Urinary bladder (tissue), 4 donors: Measurements from ENCODE around the gene DBP. TPM values are rescaled to one million over a fixed set of nuclear protein-coding genes. Genes with fewer than 3 reads are reported as not detected.

Experiments
- DNase-seq: peaks from one replicate; pipeline ENCODE4 v3.0.0-alpha.2; 2015; ENCODE audit errors: extremely low spot score
- H3K27ac ChIP-seq: one replicate; pipeline ENCODE4 v1.5.1; 2013; ENCODE audit warnings: low read depth, mild to moderate bottlenecking, moderate library complexity
- H3K36me3 ChIP-seq: one replicate; pipeline ENCODE4 v1.6.1; 2013; ENCODE audit warnings: mild to moderate bottlenecking, moderate library complexity; ENCODE audit not compliant: insufficient read depth
- H3K4me1 ChIP-seq: one replicate; pipeline ENCODE4 v1.6.1; 2013; ENCODE audit warnings: mild to moderate bottlenecking, moderate library complexity; ENCODE audit not compliant: insufficient read depth
- H3K4me3 ChIP-seq: one replicate; pipeline ENCODE4 v1.5.1; 2013; ENCODE audit warnings: low read depth, low read length
- WGBS: extraction: QIAGEN DNeasy Blood & Tissue Kit; methylation state at CpG from one replicate; pipeline ENCODE4 v1.1.7; 2013; 5-methylcytosine and 5-hydroxymethylcytosine counted together
- polyA plus RNA-seq: library from polyadenylated mRNA; stranded (reverse); fragments of 200-250 nt; gene quantifications from one replicate; pipeline ENCODE4 v1.2.3, GENCODE V29; 2013
- total RNA-seq: library from RNA; depleted of rRNA; stranded (reverse); fragments of >200 nt; gene quantifications from one replicate; pipeline ENCODE4 v1.2.3, GENCODE V29; 2014
- donor health status: healthy with polysubstance abuse.
- donor health status: healthy.

The DBP gene
- total and polyA plus RNA-seq, 2 donors, result 4.6 to 12.3 TPM

DNA sequence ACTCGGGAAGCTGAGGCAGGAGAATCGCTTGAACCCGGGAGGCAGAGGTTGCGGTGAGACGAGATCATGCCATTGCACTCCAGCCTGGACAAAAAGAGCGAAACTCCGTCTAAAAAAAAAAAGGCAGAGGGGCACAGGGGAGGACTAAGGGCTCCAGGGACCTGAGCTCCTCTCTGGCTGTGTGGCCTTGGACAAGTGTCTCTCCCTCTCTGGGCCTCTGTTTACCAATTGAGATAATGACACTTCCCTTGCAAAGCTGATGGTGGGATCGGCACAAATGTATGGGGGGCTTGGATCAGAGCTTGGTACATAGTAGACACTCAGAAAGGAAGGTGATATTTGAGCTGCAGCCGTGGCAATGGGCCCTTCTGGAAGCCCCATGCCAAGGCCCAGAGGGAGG lies 42.0 kb downstream of the DBP start:
- H3K27ac ChIP-seq, result no peak overlapping the region
- no peaks in the 10 kb centered on the region for H3K4me1 ChIP-seq
- no peaks in the 10 kb centered on the region for H3K36me3 ChIP-seq
- WGBS, result 82% methylated on average over 9 of the region's 9 CpGs
- H3K4me3 ChIP-seq, result no peak overlapping the region
- no peak for DNase-seq

DNA sequence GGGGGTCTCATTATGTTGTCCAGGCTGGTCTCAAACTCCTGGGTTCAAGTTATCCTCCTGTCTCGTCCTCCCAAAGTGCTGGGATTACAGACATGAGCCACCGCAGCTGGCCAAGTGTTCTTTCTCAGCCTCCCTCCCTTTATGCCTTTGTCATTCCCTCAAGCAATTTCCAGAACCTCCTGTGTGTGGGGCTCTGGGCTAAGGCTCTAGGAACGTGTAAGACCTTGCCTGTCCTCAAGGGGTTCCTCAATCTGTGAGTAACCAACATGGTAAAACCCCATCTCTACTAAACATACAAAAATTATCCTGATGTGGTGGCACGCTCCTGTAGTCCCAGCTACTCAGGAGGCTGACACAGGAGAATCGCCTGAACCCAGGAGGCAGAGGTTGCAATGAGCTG lies 46.2 kb downstream of the DBP start:
- Histone ChIP-seq H3K27ac (no peak overlapping the region), H3K36me3 (no peaks in the 10 kb centered on the region), H3K4me3 (no peak overlapping the region), H3K4me1 (no peaks in the 10 kb centered on the region)
- WGBS, result 77% methylated on average over 5 of the region's 5 CpGs
- DNase-seq, result no peak

DNA sequence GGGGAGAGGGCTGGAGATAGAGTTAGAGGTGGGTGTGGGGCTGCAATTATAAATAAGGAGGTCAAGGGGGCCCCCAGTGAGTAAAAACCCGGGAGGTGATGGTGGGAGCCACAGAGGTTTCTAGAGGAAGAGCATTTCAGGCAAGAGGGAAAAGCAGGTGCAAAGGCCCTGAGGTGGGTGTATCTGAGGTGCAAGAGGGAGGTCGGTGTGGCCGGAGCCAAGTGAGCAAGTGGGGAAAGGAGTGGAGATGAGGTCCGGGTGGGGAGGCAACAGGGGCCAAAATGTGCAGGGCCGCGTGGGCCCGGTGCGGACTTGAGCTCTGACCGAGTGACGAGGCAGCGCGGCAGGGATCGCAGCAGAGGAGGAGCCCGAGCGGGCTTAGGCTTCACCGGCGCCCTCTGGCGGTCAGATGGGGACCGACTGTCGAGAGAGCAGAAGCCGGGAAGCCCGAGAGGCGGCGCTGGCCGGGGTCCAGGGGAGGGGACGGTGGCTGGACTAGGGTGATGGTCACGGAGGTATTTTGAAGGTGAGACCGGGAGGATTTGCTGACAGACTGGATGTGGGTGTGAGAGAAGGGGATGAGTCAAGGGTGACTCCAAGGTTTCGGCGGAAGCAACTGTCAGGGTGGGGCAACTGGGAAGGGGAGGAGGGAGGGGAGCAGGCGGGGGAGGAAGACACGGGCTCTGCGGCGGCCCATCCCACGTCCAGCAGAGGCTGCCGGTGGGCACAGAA lies 48.3 kb downstream of the DBP start:
- Histone ChIP-seq H3K4me1 (no peaks in the 10 kb centered on the region), H3K27ac (no peak overlapping the region), H3K36me3 (no peaks in the 10 kb centered on the region), H3K4me3 (no peak overlapping the region)
- peak; percentile 43 for DNase-seq
- WGBS, result 4% methylated on average over 36 of the region's 36 CpGs

DNA sequence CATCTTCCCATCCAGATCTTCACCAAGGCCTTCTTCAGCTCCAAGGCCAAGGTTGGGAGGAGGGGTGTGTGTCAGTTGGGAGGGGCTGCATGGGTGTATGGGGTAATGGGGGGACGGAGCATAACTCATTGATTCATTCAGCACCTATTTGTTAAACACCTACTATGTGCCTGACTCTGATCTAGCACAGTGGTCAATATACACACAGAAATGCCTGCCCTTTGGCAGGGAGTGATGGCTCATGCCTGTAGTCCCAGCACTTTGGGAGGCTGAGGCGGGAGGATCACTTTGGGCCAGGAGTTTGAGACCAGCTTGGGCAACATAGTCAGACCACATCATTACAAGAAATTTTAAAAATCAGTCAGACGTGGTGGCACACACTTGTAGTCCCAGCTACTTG lies 49.8 kb downstream of the DBP start:
- 91% methylated on average over 3 of the region's 3 CpGs for whole genome bisulfite sequencing

DNA sequence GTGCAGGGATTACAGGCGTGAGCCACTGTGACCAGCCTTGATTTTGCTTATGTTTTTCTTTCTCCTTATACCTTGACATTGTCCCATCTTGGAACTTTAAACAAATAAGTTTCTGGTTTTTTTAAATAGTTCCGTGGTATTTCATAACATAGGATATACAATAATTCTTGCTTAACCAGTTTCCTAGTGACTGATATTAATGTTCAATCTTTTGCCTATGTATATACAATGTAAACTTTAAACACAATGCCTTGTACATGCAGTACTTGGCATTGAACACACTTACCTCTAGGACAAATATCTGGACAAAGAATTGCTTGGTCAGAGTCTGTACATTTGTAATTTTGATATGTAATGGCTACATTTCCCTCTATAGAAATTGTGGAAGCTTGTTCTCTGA lies 55.0 kb downstream of the DBP start:
- H3K36me3 ChIP-seq, result no peaks in the 10 kb centered on the region

More for the DNA sequence above, 49.8 kb downstream of the DBP start:
- no peak overlapping the region for H3K27ac ChIP-seq
- DNase-seq, result no peak
- no peak overlapping the region for H3K4me3 ChIP-seq
- H3K36me3 ChIP-seq, result no peaks in the 10 kb centered on the region
- H3K4me1 ChIP-seq, result no peaks in the 10 kb centered on the region

More for the DNA sequence above, 55.0 kb downstream of the DBP start:
- Histone ChIP-seq H3K4me1 (no peaks in the 10 kb centered on the region), H3K27ac (no peak overlapping the region), H3K4me3 (no peak overlapping the region)
- no peak for DNase-seq
- 75% methylated on average over 2 of the region's 2 CpGs for WGBS

Other genes with a start within 250 kb of the DBP start
- gene KDELR1, start 245.8 kb downstream of the DBP start, total RNA-seq, result 68.7 TPM
- 144 TPM for gene KDELR1, start 245.8 kb downstream of the DBP start, polyA plus RNA-seq
- 1.9 TPM for gene GRIN2D, start 243.7 kb downstream of the DBP start, total RNA-seq
- 0.30 TPM for gene GRIN2D, start 243.7 kb downstream of the DBP start, polyA plus RNA-seq
- 13.6 TPM for gene GRWD1, start 191.4 kb downstream of the DBP start, total RNA-seq
- 22.2 TPM for gene GRWD1, start 191.4 kb downstream of the DBP start, polyA plus RNA-seq
- 0.42 TPM for gene KCNJ14, start 181.8 kb downstream of the DBP start, total RNA-seq
- 0.33 TPM for gene KCNJ14, start 181.8 kb downstream of the DBP start, polyA plus RNA-seq
- gene CYTH2, start 168.0 kb downstream of the DBP start, total RNA-seq, result 30.6 TPM
- 51.9 TPM for gene CYTH2, start 168.0 kb downstream of the DBP start, polyA plus RNA-seq
- gene LMTK3, start 125.5 kb downstream of the DBP start, total RNA-seq, result 0.42 TPM
- 0.72 TPM for gene LMTK3, start 125.5 kb downstream of the DBP start, polyA plus RNA-seq
- 0.42 TPM for gene SULT2B1, start 85.2 kb downstream of the DBP start, total RNA-seq
- 0.30 TPM for gene SULT2B1, start 85.2 kb downstream of the DBP start, polyA plus RNA-seq
- not detected for gene SPACA4, start 30.6 kb downstream of the DBP start, total RNA-seq
- gene SPACA4, start 30.6 kb downstream of the DBP start, polyA plus RNA-seq, result not detected
- 0.58 TPM for gene FAM83E, start 22.3 kb downstream of the DBP start, total RNA-seq
- 1.1 TPM for gene FAM83E, start 22.3 kb downstream of the DBP start, polyA plus RNA-seq
- gene RPL18, start 18.2 kb downstream of the DBP start, total RNA-seq, result 1,113 TPM
- 2,167 TPM for gene RPL18, start 18.2 kb downstream of the DBP start, polyA plus RNA-seq
- 4.9 TPM for gene SPHK2, start 17.9 kb downstream of the DBP start, total RNA-seq
- 22.0 TPM for gene SPHK2, start 17.9 kb downstream of the DBP start, polyA plus RNA-seq
- 1.8 TPM for gene CA11, start 8.8 kb upstream of the DBP start, total RNA-seq
- gene CA11, start 8.8 kb upstream of the DBP start, polyA plus RNA-seq, result 13.4 TPM
- 0.53 TPM for gene NTN5, start 35.6 kb upstream of the DBP start, total RNA-seq
- gene NTN5, start 35.6 kb upstream of the DBP start, polyA plus RNA-seq, result 0.80 TPM
- 0.79 TPM for gene FUT2, start 58.6 kb upstream of the DBP start, total RNA-seq
- gene FUT2, start 58.6 kb upstream of the DBP start, polyA plus RNA-seq, result 0.41 TPM
- gene MAMSTR, start 82.3 kb upstream of the DBP start, total RNA-seq, result 2.5 TPM
- gene MAMSTR, start 82.3 kb upstream of the DBP start, polyA plus RNA-seq, result 3.0 TPM
- 10.8 TPM for gene RASIP1, start 103.2 kb upstream of the DBP start, total RNA-seq
- 15.5 TPM for gene RASIP1, start 103.2 kb upstream of the DBP start, polyA plus RNA-seq
- gene IZUMO1, start 109.5 kb upstream of the DBP start, total RNA-seq, result not detected
- not detected for gene IZUMO1, start 109.5 kb upstream of the DBP start, polyA plus RNA-seq
- 1.6 TPM for gene FUT1, start 115.3 kb upstream of the DBP start, total RNA-seq
- gene FUT1, start 115.3 kb upstream of the DBP start, polyA plus RNA-seq, result 1.5 TPM
- gene FGF21, start 118.1 kb upstream of the DBP start, total RNA-seq, result not detected
- gene FGF21, start 118.1 kb upstream of the DBP start, polyA plus RNA-seq, result not detected
- 34.4 TPM for gene BCAT2, start 173.7 kb upstream of the DBP start, total RNA-seq
- gene BCAT2, start 173.7 kb upstream of the DBP start, polyA plus RNA-seq, result 79.2 TPM
- gene HSD17B14, start 199.1 kb upstream of the DBP start, total RNA-seq, result 3.4 TPM
- 18.6 TPM for gene HSD17B14, start 199.1 kb upstream of the DBP start, polyA plus RNA-seq
- gene PLEKHA4, start 231.2 kb upstream of the DBP start, total RNA-seq, result 11.5 TPM
- gene PLEKHA4, start 231.2 kb upstream of the DBP start, polyA plus RNA-seq, result 56.4 TPM
- gene PPP1R15A, start 235.0 kb upstream of the DBP start, total RNA-seq, result 21.8 TPM
- 122 TPM for gene PPP1R15A, start 235.0 kb upstream of the DBP start, polyA plus RNA-seq